SH-SY5Y (cell line): Measurements from ENCODE around the gene MOB1A.

Experiments used
- GATA2 ChIP-seq: IDR thresholded peaks from 2 replicates; pipeline ENCODE4 v1.6.1; 2011; ENCODE audit warnings: mild to moderate bottlenecking, low read depth, low read length
- GATA3 ChIP-seq: IDR thresholded peaks from 2 replicates; pipeline ENCODE4 v1.6.1; 2011; ENCODE audit warnings: low read depth, mild to moderate bottlenecking, low read length, moderate library complexity

GRCh38 chr2:74201196-74201595, 22.5 kb upstream of the MOB1A start:
- TF ChIP-seq GATA2 = no peak
- TF ChIP-seq GATA3 = no peak
